ENCODE results near the gene HIP1R. TPM values are rescaled to one million over a fixed set of nuclear protein-coding genes. Genes with fewer than 3 reads are reported as not detected.
A peak's percentile ranks its signal among the peaks of the same experiment; 100 is the strongest.

Gene HIP1R
- total and polyA plus RNA-seq, 2 of the 8 experiments (the other 6 are each of a cell fraction or from before 2014, with no cell fraction given), result 11.2 to 14.5 TPM

- TF ChIP-seq ATF3 (IDR thresholded peaks at IDR 0.05; ENCODE audit: insufficient read depth, low read depth, low read length) (0 out of 2 replicates have a peak, but pooled peaks have one; percentile 21), GABPA (IDR thresholded peaks at IDR 0.05; ENCODE audit: borderline replicate concordance, insufficient read depth, low read length) (peak; percentile 67; the same call in 1 of the 2 replicates), TEAD4 (IDR thresholded peaks at IDR 0.05; ENCODE audit: low read depth, low read length) (peak; percentile 87), TCF12 (IDR thresholded peaks at IDR 0.05; ENCODE audit: low read depth, low read length) (no peak), RFX5 (IDR thresholded peaks at IDR 0.05; ENCODE audit: borderline replicate concordance, low read depth, low read length) (no peak), POLR2A (IDR thresholded peaks at IDR 0.05; ENCODE audit: control extremely low read depth in 1 of 2, low read depth in 2 of 2, low read length in 2 of 2) (no peak), CBX8 (IDR thresholded peaks at IDR 0.05; ENCODE audit: borderline replicate concordance, low read depth, low read length) (no peak), SP1 (IDR thresholded peaks at IDR 0.05; ENCODE audit: low read depth, low read length) (no peak), POLR2AphosphoS5 (IDR thresholded peaks at IDR 0.05; ENCODE audit: low read depth, low read length) (no peak), KDM5A (IDR thresholded peaks at IDR 0.05; ENCODE audit: low read length) (no peak), CREB1 (IDR thresholded peaks at IDR 0.05) (no peak), EP300 (IDR thresholded peaks at IDR 0.05; ENCODE audit: borderline replicate concordance in 1 of 2, low read depth in 2 of 2, low read length in 2 of 2) (peak in 1 of 2 experiments; percentile 57; a peak in 1 of 3 replicates), KDM1A (IDR thresholded peaks at IDR 0.05; ENCODE audit: borderline replicate concordance, low read length) (no peak), RAD21 (IDR thresholded peaks at IDR 0.05 in 1 of 2, conservative IDR thresholded peaks at IDR 0.05 in 1 of 2; ENCODE audit: low read depth in 2 of 2, low read length in 2 of 2) (peak; percentile 93 to 96), PHF8 (conservative IDR thresholded peaks at IDR 0.05; ENCODE audit: low read depth, low read length) (no peak)
Measured at GRCh38 chr12:122860040-122860853, 25.0 kb downstream of the HIP1R start (continued).
